Measurements from ENCODE around the gene SCNN1A.
A peak's percentile ranks its signal among the peaks of the same experiment; 100 is the strongest.

Gene SCNN1A

GRCh38 chr12:6311822-6312528 lies 63.4 kb downstream of the SCNN1A start:
- Histone ChIP-seq H3K56ac (ENCODE audit: low read length) (peak overlapping the region; percentile 36), H2BK15ac (replicated peaks; ENCODE audit: low read depth) (no peak overlapping the region), H4K5ac (ENCODE audit: low read length) (no peak overlapping the region), H2BK120ac (ENCODE audit: low read depth, low read length) (no peak overlapping the region), H3K18ac (ENCODE audit: low read length) (peak overlapping the region; percentile 18), H3K79me2 (ENCODE audit: control insufficient read depth, insufficient read depth, low read length) (no peaks in the 10 kb centered on the region), H3K4me2 (ENCODE audit: low read length) (no peak overlapping the region), H3K9ac (ENCODE audit: low read length) (no peak overlapping the region), H2BK5ac (ENCODE audit: low read length) (no peak overlapping the region), H3K79me1 (ENCODE audit: low read length) (no peaks in the 10 kb centered on the region), H2AK5ac (ENCODE audit: low read length) (no peak overlapping the region), H3K4me1 (ENCODE audit: control insufficient read depth, low read depth, low read length) (peaks cover 7% of the 10 kb centered on the region), H3K27ac (ENCODE audit: low read depth, low read length) (no peak overlapping the region), H4K8ac (ENCODE audit: low read depth, low read length) (no peak overlapping the region), H3K4me3 (ENCODE audit: low read length) (no peak overlapping the region), H3K36me3 (ENCODE audit: control insufficient read depth, insufficient read depth, low read length) (no peaks in the 10 kb centered on the region), H3K4ac (ENCODE audit: low read depth, low read length) (no peak overlapping the region), H3K27me3 (ENCODE audit: insufficient read depth, low read length, poor library complexity) (no peaks in the 10 kb centered on the region), H3K23ac (ENCODE audit: low read length) (no peak overlapping the region)
- WGBS (ENCODE audit: extremely low coverage, insufficient coverage, low lambda C conversion rate): no CpG with 5 or more reads among the region's 8 CpGs
- DNase-seq: no peak

GRCh38 chr12:6310771-6311610 lies 64.4 kb downstream of the SCNN1A start:
- Histone ChIP-seq H2BK5ac (ENCODE audit: low read length) (no peak overlapping the region), H2AK5ac (ENCODE audit: low read length) (no peak overlapping the region), H3K4ac (ENCODE audit: low read depth, low read length) (peak overlapping the region; percentile 17), H3K56ac (ENCODE audit: low read length) (peak overlapping the region; percentile 90), H4K5ac (ENCODE audit: low read length) (no peak overlapping the region), H3K4me2 (ENCODE audit: low read length) (peak overlapping the region; percentile 49), H4K8ac (ENCODE audit: low read depth, low read length) (no peak overlapping the region), H3K9ac (ENCODE audit: low read length) (peak overlapping the region; percentile 57), H3K4me1 (ENCODE audit: control insufficient read depth, low read depth, low read length) (peaks cover 11% of the 10 kb centered on the region), H3K4me3 (ENCODE audit: low read length) (peak overlapping the region; percentile 46), H3K36me3 (ENCODE audit: control insufficient read depth, insufficient read depth, low read length) (no peaks in the 10 kb centered on the region), H2BK15ac (replicated peaks; ENCODE audit: low read depth) (no peak overlapping the region), H2BK120ac (ENCODE audit: low read depth, low read length) (peak overlapping the region; percentile 29), H3K23ac (ENCODE audit: low read length) (no peak overlapping the region), H3K79me2 (ENCODE audit: control insufficient read depth, insufficient read depth, low read length) (no peaks in the 10 kb centered on the region), H3K79me1 (ENCODE audit: low read length) (no peaks in the 10 kb centered on the region), H3K27ac (ENCODE audit: low read depth, low read length) (no peak overlapping the region), H3K18ac (ENCODE audit: low read length) (peak overlapping the region; percentile 85), H3K27me3 (ENCODE audit: insufficient read depth, low read length, poor library complexity) (no peaks in the 10 kb centered on the region)
- WGBS (ENCODE audit: extremely low coverage, insufficient coverage, low lambda C conversion rate): no CpG with 5 or more reads among the region's 43 CpGs
- peak; percentile 75 for DNase-seq

GRCh38 chr12:6307529-6307928 lies 67.8 kb downstream of the SCNN1A start:
- Histone ChIP-seq H3K27ac (ENCODE audit: low read depth, low read length) (no peak overlapping the region), H3K9ac (ENCODE audit: low read length) (no peak overlapping the region), H3K79me2 (ENCODE audit: control insufficient read depth, insufficient read depth, low read length) (no peaks in the 10 kb centered on the region), H3K23ac (ENCODE audit: low read length) (no peak overlapping the region), H4K8ac (ENCODE audit: low read depth, low read length) (no peak overlapping the region), H2AK5ac (ENCODE audit: low read length) (no peak overlapping the region), H2BK15ac (replicated peaks; ENCODE audit: low read depth) (no peak overlapping the region), H4K5ac (ENCODE audit: low read length) (no peak overlapping the region), H2BK120ac (ENCODE audit: low read depth, low read length) (no peak overlapping the region), H3K79me1 (ENCODE audit: low read length) (no peaks in the 10 kb centered on the region), H3K4me3 (ENCODE audit: low read length) (no peak overlapping the region), H3K4me1 (ENCODE audit: control insufficient read depth, low read depth, low read length) (peaks cover 8% of the 10 kb centered on the region), H3K27me3 (ENCODE audit: insufficient read depth, low read length, poor library complexity) (no peaks in the 10 kb centered on the region), H2BK5ac (ENCODE audit: low read length) (no peak overlapping the region), H3K56ac (ENCODE audit: low read length) (no peak overlapping the region), H3K36me3 (ENCODE audit: control insufficient read depth, insufficient read depth, low read length) (no peaks in the 10 kb centered on the region), H3K4me2 (ENCODE audit: low read length) (no peak overlapping the region), H3K18ac (ENCODE audit: low read length) (no peak overlapping the region), H3K4ac (ENCODE audit: low read depth, low read length) (no peak overlapping the region)
- WGBS (ENCODE audit: extremely low coverage, insufficient coverage, low lambda C conversion rate): no CpG with 5 or more reads among the region's 5 CpGs
- DNase-seq: no peak

- H3K79me2 ChIP-seq (ENCODE audit: control insufficient read depth, insufficient read depth, low read length): no peaks in the 10 kb centered on the region
- no peak overlapping the region for H4K8ac ChIP-seq (ENCODE audit: low read depth, low read length)
- peak overlapping the region; percentile 44 for H3K56ac ChIP-seq (ENCODE audit: low read length)
- no peaks in the 10 kb centered on the region for H3K27me3 ChIP-seq (ENCODE audit: insufficient read depth, low read length, poor library complexity)
- H2BK15ac ChIP-seq (replicated peaks; ENCODE audit: low read depth): no peak overlapping the region
- no peaks in the 10 kb centered on the region for H3K36me3 ChIP-seq (ENCODE audit: control insufficient read depth, insufficient read depth, low read length)
- H3K4ac ChIP-seq (ENCODE audit: low read depth, low read length): no peak overlapping the region
- WGBS (ENCODE audit: extremely low coverage, insufficient coverage, low lambda C conversion rate): no CpG with 5 or more reads among the region's 11 CpGs
- H3K23ac ChIP-seq (ENCODE audit: low read length): no peak overlapping the region
- H3K18ac ChIP-seq (ENCODE audit: low read length): no peak overlapping the region
- H3K4me1 ChIP-seq (ENCODE audit: control insufficient read depth, low read depth, low read length): peaks cover 8% of the 10 kb centered on the region
- no peak overlapping the region for H3K4me2 ChIP-seq (ENCODE audit: low read length)
- DNase-seq: no peak
- no peak overlapping the region for H3K4me3 ChIP-seq (ENCODE audit: low read length)
- peak overlapping the region; percentile 74 for H2AK5ac ChIP-seq (ENCODE audit: low read length)
- H4K5ac ChIP-seq (ENCODE audit: low read length): no peak overlapping the region
- no peaks in the 10 kb centered on the region for H3K79me1 ChIP-seq (ENCODE audit: low read length)
- H3K27ac ChIP-seq (ENCODE audit: low read depth, low read length): no peak overlapping the region
- H2BK120ac ChIP-seq (ENCODE audit: low read depth, low read length): no peak overlapping the region
- no peak overlapping the region for H3K9ac ChIP-seq (ENCODE audit: low read length)
- no peak overlapping the region for H2BK5ac ChIP-seq (ENCODE audit: low read length)
Observed at GRCh38 chr12:6306599-6307220, 68.7 kb downstream of the SCNN1A start.

GRCh38 chr12:6306151-6306550 lies 69.2 kb downstream of the SCNN1A start:
- H3K36me3 ChIP-seq (ENCODE audit: control insufficient read depth, insufficient read depth, low read length): no peaks in the 10 kb centered on the region
- no peak overlapping the region for H3K9ac ChIP-seq (ENCODE audit: low read length)
- H3K27me3 ChIP-seq (ENCODE audit: insufficient read depth, low read length, poor library complexity): no peaks in the 10 kb centered on the region
- H3K27ac ChIP-seq (ENCODE audit: low read depth, low read length): no peak overlapping the region
- no peak overlapping the region for H4K8ac ChIP-seq (ENCODE audit: low read depth, low read length)
- H3K79me1 ChIP-seq (ENCODE audit: low read length): no peaks in the 10 kb centered on the region
- H3K4me2 ChIP-seq (ENCODE audit: low read length): no peak overlapping the region
- DNase-seq: peak; percentile 57
- WGBS (ENCODE audit: extremely low coverage, insufficient coverage, low lambda C conversion rate): no CpG with 5 or more reads among the region's 6 CpGs
- H3K4ac ChIP-seq (ENCODE audit: low read depth, low read length): no peak overlapping the region
- no peak overlapping the region for H2AK5ac ChIP-seq (ENCODE audit: low read length)
- H3K4me3 ChIP-seq (ENCODE audit: low read length): no peak overlapping the region
- H4K5ac ChIP-seq (ENCODE audit: low read length): no peak overlapping the region
- peak overlapping the region; percentile 15 for H3K56ac ChIP-seq (ENCODE audit: low read length)
- no peak overlapping the region for H2BK5ac ChIP-seq (ENCODE audit: low read length)
- no peak overlapping the region for H2BK120ac ChIP-seq (ENCODE audit: low read depth, low read length)
- peaks cover 8% of the 10 kb centered on the region for H3K4me1 ChIP-seq (ENCODE audit: control insufficient read depth, low read depth, low read length)
- H3K23ac ChIP-seq (ENCODE audit: low read length): no peak overlapping the region
- no peak overlapping the region for H2BK15ac ChIP-seq (replicated peaks; ENCODE audit: low read depth)
- no peak overlapping the region for H3K18ac ChIP-seq (ENCODE audit: low read length)
- no peaks in the 10 kb centered on the region for H3K79me2 ChIP-seq (ENCODE audit: control insufficient read depth, insufficient read depth, low read length)
